Measurements from ENCODE around the gene ZNF562.

DNA sequence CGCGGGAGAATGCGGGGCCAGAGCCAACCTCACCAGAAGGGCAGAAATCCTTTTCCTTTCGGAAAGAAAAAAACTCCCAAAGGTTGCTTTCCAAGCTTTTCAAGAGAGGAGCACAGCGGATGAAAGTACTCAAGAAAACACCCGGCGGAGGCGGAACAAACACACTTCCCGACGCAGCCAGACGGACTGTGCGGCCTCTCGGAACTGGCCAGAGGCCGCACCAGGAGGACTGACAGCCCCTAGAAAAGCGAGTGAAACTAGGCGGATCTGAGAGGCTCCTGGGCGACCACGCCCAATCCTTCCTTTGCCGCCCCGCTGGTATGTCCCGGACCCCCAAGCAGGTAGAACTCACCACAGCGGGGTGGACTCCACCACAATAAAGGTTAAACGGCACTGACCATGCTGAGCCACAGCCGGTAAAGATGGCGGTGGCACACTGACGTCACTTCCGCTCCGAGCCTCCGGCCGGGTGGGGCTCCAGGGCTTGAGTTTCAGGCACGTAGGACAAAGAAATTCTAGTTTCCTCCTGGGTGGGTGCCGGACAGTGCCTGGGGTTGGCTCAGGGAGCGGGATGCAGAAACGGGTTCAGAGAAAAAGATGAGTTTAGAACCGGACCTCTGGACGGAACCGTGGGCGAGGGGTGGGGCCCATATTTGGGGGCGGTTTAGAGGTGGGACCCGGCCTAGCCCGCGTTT, at the start of gene ZNF562:
- TF ChIP-seq FOXM1 (IDR thresholded peaks at IDR 0.05; ENCODE audit: borderline replicate concordance, low read depth) (no peak), TCF12 (IDR thresholded peaks at IDR 0.05; ENCODE audit: low read depth) (no peak), ZBTB7A (IDR thresholded peaks at IDR 0.05; ENCODE audit: low read depth) (no peak), YY1 (IDR thresholded peaks at IDR 0.05; ENCODE audit: low read depth) (peak; percentile 94), RAD21 (IDR thresholded peaks at IDR 0.05; ENCODE audit: low read depth) (no peak), TEAD4 (IDR thresholded peaks at IDR 0.05) (no peak; the same call in 1 of the 2 replicates), EP300 (IDR thresholded peaks at IDR 0.05; ENCODE audit: borderline replicate concordance) (no peak), CREB1 (IDR thresholded peaks at IDR 0.05; ENCODE audit: low read depth) (peak; percentile 74)
- TF ChIP-seq, protein P1, sequence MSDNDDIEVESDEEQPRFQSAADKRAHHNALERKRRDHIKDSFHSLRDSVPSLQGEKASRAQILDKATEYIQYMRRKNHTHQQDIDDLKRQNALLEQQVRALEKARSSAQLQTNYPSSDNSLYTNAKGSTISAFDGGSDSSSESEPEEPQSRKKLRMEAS (IDR thresholded peaks at IDR 0.05) = peak; percentile 87
- TF ChIP-seq, protein P2, sequence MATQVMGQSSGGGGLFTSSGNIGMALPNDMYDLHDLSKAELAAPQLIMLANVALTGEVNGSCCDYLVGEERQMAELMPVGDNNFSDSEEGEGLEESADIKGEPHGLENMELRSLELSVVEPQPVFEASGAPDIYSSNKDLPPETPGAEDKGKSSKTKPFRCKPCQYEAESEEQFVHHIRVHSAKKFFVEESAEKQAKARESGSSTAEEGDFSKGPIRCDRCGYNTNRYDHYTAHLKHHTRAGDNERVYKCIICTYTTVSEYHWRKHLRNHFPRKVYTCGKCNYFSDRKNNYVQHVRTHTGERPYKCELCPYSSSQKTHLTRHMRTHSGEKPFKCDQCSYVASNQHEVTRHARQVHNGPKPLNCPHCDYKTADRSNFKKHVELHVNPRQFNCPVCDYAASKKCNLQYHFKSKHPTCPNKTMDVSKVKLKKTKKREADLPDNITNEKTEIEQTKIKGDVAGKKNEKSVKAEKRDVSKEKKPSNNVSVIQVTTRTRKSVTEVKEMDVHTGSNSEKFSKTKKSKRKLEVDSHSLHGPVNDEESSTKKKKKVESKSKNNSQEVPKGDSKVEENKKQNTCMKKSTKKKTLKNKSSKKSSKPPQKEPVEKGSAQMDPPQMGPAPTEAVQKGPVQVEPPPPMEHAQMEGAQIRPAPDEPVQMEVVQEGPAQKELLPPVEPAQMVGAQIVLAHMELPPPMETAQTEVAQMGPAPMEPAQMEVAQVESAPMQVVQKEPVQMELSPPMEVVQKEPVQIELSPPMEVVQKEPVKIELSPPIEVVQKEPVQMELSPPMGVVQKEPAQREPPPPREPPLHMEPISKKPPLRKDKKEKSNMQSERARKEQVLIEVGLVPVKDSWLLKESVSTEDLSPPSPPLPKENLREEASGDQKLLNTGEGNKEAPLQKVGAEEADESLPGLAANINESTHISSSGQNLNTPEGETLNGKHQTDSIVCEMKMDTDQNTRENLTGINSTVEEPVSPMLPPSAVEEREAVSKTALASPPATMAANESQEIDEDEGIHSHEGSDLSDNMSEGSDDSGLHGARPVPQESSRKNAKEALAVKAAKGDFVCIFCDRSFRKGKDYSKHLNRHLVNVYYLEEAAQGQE (IDR thresholded peaks at IDR 0.05; ENCODE audit: low read depth) = no peak
- TF ChIP-seq, protein P3, sequence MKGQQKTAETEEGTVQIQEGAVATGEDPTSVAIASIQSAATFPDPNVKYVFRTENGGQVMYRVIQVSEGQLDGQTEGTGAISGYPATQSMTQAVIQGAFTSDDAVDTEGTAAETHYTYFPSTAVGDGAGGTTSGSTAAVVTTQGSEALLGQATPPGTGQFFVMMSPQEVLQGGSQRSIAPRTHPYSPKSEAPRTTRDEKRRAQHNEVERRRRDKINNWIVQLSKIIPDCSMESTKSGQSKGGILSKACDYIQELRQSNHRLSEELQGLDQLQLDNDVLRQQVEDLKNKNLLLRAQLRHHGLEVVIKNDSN (IDR thresholded peaks at IDR 0.05) = no peak

All from Ishikawa (cell line).